ENCODE data around the gene PLEKHA6.

- TF ChIP-seq CTCF (conservative IDR thresholded peaks at IDR 0.05; ENCODE audit: low read depth, low read length) (no peak), BHLHE40 (IDR thresholded peaks at IDR 0.05; ENCODE audit: low read depth, low read length) (no peak), MXI1 (IDR thresholded peaks at IDR 0.05; ENCODE audit: borderline replicate concordance, low read depth, low read length) (no peak), MAZ (IDR thresholded peaks at IDR 0.05; ENCODE audit: borderline replicate concordance, low read depth, low read length) (no peak), MAFK (IDR thresholded peaks at IDR 0.05; ENCODE audit: low read depth, low read length) (no peak), POLR2A (IDR thresholded peaks at IDR 0.05; ENCODE audit: low read depth, low read length) (no peak), RFX5 (IDR thresholded peaks at IDR 0.05; ENCODE audit: low read depth, low read length) (no peak), SMC3 (IDR thresholded peaks at IDR 0.05; ENCODE audit: low read depth, low read length) (no peak), ELK1 (IDR thresholded peaks at IDR 0.05; ENCODE audit: borderline replicate concordance, low read depth, low read length) (no peak), USF2 (IDR thresholded peaks at IDR 0.05; ENCODE audit: low read depth, low read length) (no peak), FOS (IDR thresholded peaks at IDR 0.05; ENCODE audit: low read depth, low read length) (no peak), RAD21 (IDR thresholded peaks at IDR 0.05; ENCODE audit: low read length) (no peak)
Observed at GRCh38 chr1:204348722-204349121, 11.0 kb downstream of the PLEKHA6 start.

All from IMR-90 (cell line).